Thoracic aorta (tissue), 2 donors: Measurements from ENCODE around the gene SYNDIG1. TPM values are rescaled to one million over a fixed set of nuclear protein-coding genes. Genes with fewer than 3 reads are reported as not detected.

Experiments used
- ATAC-seq: fragments of 150-250 bp; one replicate; pipeline ENCODE4 v1.8.0; 2017; ENCODE audit warnings: low read depth; ENCODE audit not compliant: insufficient number of reproducible peaks, low FRiP score
- DNase-seq: peaks from one replicate; pipeline ENCODE4 v3.0.0-alpha.2; 2020; ENCODE audit warnings: low spot score
- H3K27ac ChIP-seq, 2 donors: fragments of 200-600 bp; sonication (generic); 1 replicate in 1 of 2; 2 replicates in 1 of 2; pipeline ENCODE4 v1.5.1; 2016; ENCODE audit warnings: mild to moderate bottlenecking in 2 of 2, moderate library complexity in 2 of 2
- H3K27me3 ChIP-seq: fragments of 200-600 bp; sonication (generic); replicated peaks from 2 replicates; pipeline ENCODE4 v1.6.0; 2016; ENCODE audit warnings: mild to moderate bottlenecking; ENCODE audit not compliant: insufficient read depth
- H3K36me3 ChIP-seq: fragments of 200-600 bp; sonication (generic); one replicate; pipeline ENCODE4 v1.5.1; 2016
- H3K4me1 ChIP-seq, 2 donors: fragments of 200-600 bp; sonication (generic); 1 replicate in 1 of 2; 2 replicates in 1 of 2; pipeline versions ENCODE4 v1.5.1 to v1.6.0; 2016; ENCODE audit warnings: low read depth in 2 of 2, mild to moderate bottlenecking in 1 of 2; ENCODE audit not compliant: control insufficient read depth in 1 of 2
- H3K4me3 ChIP-seq: fragments of 200-600 bp; sonication (generic); 2 replicates; pipeline ENCODE4 v1.5.1; 2016; ENCODE audit warnings: mild to moderate bottlenecking
- H3K9me3 ChIP-seq: fragments of 200-600 bp; sonication (generic); 2 replicates; pipeline ENCODE4 v1.5.1; 2016
- CTCF ChIP-seq: fragments of 200-600 bp; sonication (generic); IDR thresholded peaks from one replicate; pipeline ENCODE4 v1.5.1; 2019; ENCODE audit warnings: antibody characterized with exemption
- total RNA-seq, 2 donors: library from RNA; depleted of rRNA; stranded (reverse); fragments of >200 nt; gene quantifications; one replicate each; pipeline versions ENCODE4 v1.1.0 to v1.2.3, GENCODE V29; 2016

The SYNDIG1 gene
- total RNA-seq, 2 donors from 2014 or later = 1.8 to 5.4 TPM

GRCh38 chr20:24610341-24611115 lies 141.1 kb downstream of the SYNDIG1 start:
- ATAC-seq (no peak), DNase-seq (no peak)
- no peaks in the 10 kb centered on the region for H3K9me3 ChIP-seq
- H3K36me3 ChIP-seq = no peaks in the 10 kb centered on the region
- no peak overlapping the region for H3K4me3 ChIP-seq
- H3K27me3 ChIP-seq = no peaks in the 10 kb centered on the region
- TF ChIP-seq CTCF = no peak
- no peaks in the 10 kb centered on the region for H3K4me1 ChIP-seq
- no peak overlapping the region for H3K27ac ChIP-seq

- H3K4me3 ChIP-seq = no peak overlapping the region
- no peak for ATAC-seq
- no peak for DNase-seq
- H3K4me1 ChIP-seq = no peaks in the 10 kb centered on the region
- H3K27ac ChIP-seq = no peak overlapping the region
- no peaks in the 10 kb centered on the region for H3K36me3 ChIP-seq
- TF ChIP-seq CTCF = no peak
- no peaks in the 10 kb centered on the region for H3K27me3 ChIP-seq
- no peaks in the 10 kb centered on the region for H3K9me3 ChIP-seq
Measured at GRCh38 chr20:24611360-24612140, 142.1 kb downstream of the SYNDIG1 start.

DNA sequence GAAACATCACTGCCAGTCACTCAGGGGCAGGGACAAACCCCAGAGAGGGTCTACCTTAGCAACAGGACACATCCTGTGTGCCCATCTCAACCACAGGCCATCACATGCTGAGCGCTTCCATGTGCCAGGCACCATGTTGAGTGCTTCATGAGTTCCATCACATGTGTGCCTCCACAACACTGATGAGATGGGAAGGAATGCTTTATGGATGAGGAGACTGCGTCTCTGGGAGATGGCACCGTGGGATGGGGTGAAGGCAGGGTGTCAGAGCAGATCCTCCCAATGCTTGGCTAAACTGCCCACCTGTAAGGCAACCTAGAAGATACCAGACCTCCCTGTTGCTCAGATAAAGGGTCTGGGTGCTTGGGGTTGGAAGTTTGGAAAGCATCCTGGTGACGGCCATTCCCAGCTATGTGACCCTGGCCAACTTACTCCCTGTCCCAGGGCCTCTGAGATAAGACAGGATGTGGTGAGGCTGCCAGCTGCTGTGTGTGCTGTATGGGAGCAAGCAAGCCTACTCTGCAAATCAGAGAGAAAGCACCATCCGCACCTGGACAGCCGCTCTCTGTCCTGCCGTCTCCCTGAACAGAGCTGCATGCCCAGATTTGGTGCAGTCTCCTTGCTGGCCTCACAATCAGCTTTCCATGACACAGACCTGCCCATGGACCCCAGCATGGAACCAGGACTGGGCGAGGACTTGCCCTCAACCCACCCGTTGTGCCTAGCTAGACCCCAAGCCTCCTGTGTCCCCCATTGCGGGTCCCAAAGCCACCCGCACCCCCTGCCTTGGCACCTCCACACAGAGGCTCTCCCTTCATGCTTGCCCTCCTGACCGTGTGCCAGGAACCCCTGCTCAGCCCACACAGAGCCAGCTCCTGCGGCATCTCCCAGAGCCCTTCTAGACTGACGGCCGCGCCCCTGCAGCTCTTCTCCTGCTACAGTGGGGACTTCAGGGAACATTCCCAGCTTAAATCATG lies 143.7 kb downstream of the SYNDIG1 start:
- Histone ChIP-seq H3K9me3 (no peaks in the 10 kb centered on the region), H3K4me3 (no peak overlapping the region), H3K36me3 (no peaks in the 10 kb centered on the region), H3K4me1 (no peaks in the 10 kb centered on the region), H3K27me3 (no peaks in the 10 kb centered on the region), H3K27ac (no peak overlapping the region)
- DNase-seq (no peak), ATAC-seq (no peak)
- no peak for TF ChIP-seq CTCF

- no peak overlapping the region for H3K27ac ChIP-seq
- DNase-seq = no peak
- H3K4me3 ChIP-seq = no peak overlapping the region
- H3K4me1 ChIP-seq = no peaks in the 10 kb centered on the region
- no peaks in the 10 kb centered on the region for H3K27me3 ChIP-seq
- no peaks in the 10 kb centered on the region for H3K36me3 ChIP-seq
- no peak for ATAC-seq
- no peak for TF ChIP-seq CTCF
- no peaks in the 10 kb centered on the region for H3K9me3 ChIP-seq
Measured at GRCh38 chr20:24614341-24614740, 144.9 kb downstream of the SYNDIG1 start.
